ENCODE results near the gene SPINT3.

SPINT3 gene

GRCh38 chr20:45506398-45506797 lies 9.0 kb downstream of the SPINT3 start:
- Histone ChIP-seq H4K20me1 (ENCODE audit: insufficient read depth, low read length) (no peaks in the 10 kb centered on the region), H3F3A (ENCODE audit: insufficient read depth, low read length) (peaks cover 9% of the 10 kb centered on the region; the same call in 1 of the 2 replicates), H3K27me3 (replicated peaks; ENCODE audit: insufficient read depth, low read length) (no peaks in the 10 kb centered on the region), H3K9me3 (replicated peaks; ENCODE audit: insufficient read depth, low read length) (no peaks in the 10 kb centered on the region), H3K9me2 (replicated peaks; ENCODE audit: insufficient read depth, low read length) (no peaks in the 10 kb centered on the region), H3K9ac (ENCODE audit: low read length) (no peak overlapping the region), H3K79me2 (ENCODE audit: low read length) (no peaks in the 10 kb centered on the region), H3K4me2 (ENCODE audit: low read depth, low read length) (no peak overlapping the region), H3K4me3 (ENCODE audit: low read length) (no peak overlapping the region), H3K36me3 (replicated peaks; ENCODE audit: insufficient read depth, low read length) (no peaks in the 10 kb centered on the region), H2AFZ (ENCODE audit: low read length) (no peak overlapping the region), H3K4me1 (ENCODE audit: low read length) (peaks cover 20% of the 10 kb centered on the region), H3K27ac (ENCODE audit: low read length) (no peak overlapping the region)
- no peak for DNase-seq
- TF ChIP-seq EZH2phosphoT487 (IDR thresholded peaks at IDR 0.05; ENCODE audit: low read length) (no peak), EZH2 (optimal IDR thresholded peaks at IDR 0.05; ENCODE audit: low read depth, low read length) (no peak), CTCF (IDR thresholded peaks at IDR 0.05; ENCODE audit: low read length) (no peak)

GRCh38 chr20:45503403-45503802 lies 12.0 kb downstream of the SPINT3 start:
- H3K27me3 ChIP-seq (replicated peaks; ENCODE audit: insufficient read depth, low read length), result no peaks in the 10 kb centered on the region
- H2AFZ ChIP-seq (ENCODE audit: low read length), result no peak overlapping the region
- no peak overlapping the region for H3K4me3 ChIP-seq (ENCODE audit: low read length)
- H3K4me2 ChIP-seq (ENCODE audit: low read depth, low read length), result no peak overlapping the region
- H3K27ac ChIP-seq (ENCODE audit: low read length), result no peak overlapping the region
- peaks cover 9% of the 10 kb centered on the region; the same call in 1 of the 2 replicates for H3F3A ChIP-seq (ENCODE audit: insufficient read depth, low read length)
- peaks cover 20% of the 10 kb centered on the region for H3K4me1 ChIP-seq (ENCODE audit: low read length)
- H3K79me2 ChIP-seq (ENCODE audit: low read length), result no peaks in the 10 kb centered on the region
- no peak for DNase-seq
- H4K20me1 ChIP-seq (ENCODE audit: insufficient read depth, low read length), result no peaks in the 10 kb centered on the region
- TF ChIP-seq EZH2phosphoT487 (IDR thresholded peaks at IDR 0.05; ENCODE audit: low read length) (no peak), EZH2 (optimal IDR thresholded peaks at IDR 0.05; ENCODE audit: low read depth, low read length) (no peak), CTCF (IDR thresholded peaks at IDR 0.05; ENCODE audit: low read length) (no peak)
- no peaks in the 10 kb centered on the region for H3K9me2 ChIP-seq (replicated peaks; ENCODE audit: insufficient read depth, low read length)
- no peak overlapping the region for H3K9ac ChIP-seq (ENCODE audit: low read length)
- no peaks in the 10 kb centered on the region for H3K36me3 ChIP-seq (replicated peaks; ENCODE audit: insufficient read depth, low read length)
- no peaks in the 10 kb centered on the region for H3K9me3 ChIP-seq (replicated peaks; ENCODE audit: insufficient read depth, low read length)

GRCh38 chr20:45502561-45502960 lies 12.9 kb downstream of the SPINT3 start:
- peaks cover 9% of the 10 kb centered on the region; the same call in 1 of the 2 replicates for H3F3A ChIP-seq (ENCODE audit: insufficient read depth, low read length)
- no peaks in the 10 kb centered on the region for H3K9me2 ChIP-seq (replicated peaks; ENCODE audit: insufficient read depth, low read length)
- no peaks in the 10 kb centered on the region for H3K27me3 ChIP-seq (replicated peaks; ENCODE audit: insufficient read depth, low read length)
- no peak overlapping the region for H3K4me3 ChIP-seq (ENCODE audit: low read length)
- no peak overlapping the region for H2AFZ ChIP-seq (ENCODE audit: low read length)
- H3K4me2 ChIP-seq (ENCODE audit: low read depth, low read length), result no peak overlapping the region
- H3K9ac ChIP-seq (ENCODE audit: low read length), result no peak overlapping the region
- TF ChIP-seq CTCF (IDR thresholded peaks at IDR 0.05; ENCODE audit: low read length), result no peak
- no peak for TF ChIP-seq EZH2 (optimal IDR thresholded peaks at IDR 0.05; ENCODE audit: low read depth, low read length)
- no peak for TF ChIP-seq EZH2phosphoT487 (IDR thresholded peaks at IDR 0.05; ENCODE audit: low read length)
- peaks cover 12% of the 10 kb centered on the region for H3K4me1 ChIP-seq (ENCODE audit: low read length)
- H4K20me1 ChIP-seq (ENCODE audit: insufficient read depth, low read length), result no peaks in the 10 kb centered on the region
- H3K36me3 ChIP-seq (replicated peaks; ENCODE audit: insufficient read depth, low read length), result no peaks in the 10 kb centered on the region
- H3K9me3 ChIP-seq (replicated peaks; ENCODE audit: insufficient read depth, low read length), result no peaks in the 10 kb centered on the region
- no peak for DNase-seq
- no peak overlapping the region for H3K27ac ChIP-seq (ENCODE audit: low read length)
- H3K79me2 ChIP-seq (ENCODE audit: low read length), result no peaks in the 10 kb centered on the region

Data from MM.1S (cell line).